Neutrophil (primary cell): ENCODE data around the gene ARVCF.

Experiments
- H3K27ac ChIP-seq: fragments of 200-600 bp; sonication (generic); 2 replicates; pipeline ENCODE4 v1.5.1; 2016; ENCODE audit warnings: mild to moderate bottlenecking, moderate library complexity
- H3K27me3 ChIP-seq: fragments of 200-600 bp; sonication (generic); 2 replicates; pipeline ENCODE4 v1.6.0; 2016; ENCODE audit warnings: mild to moderate bottlenecking
- H3K36me3 ChIP-seq: fragments of 200-600 bp; sonication (generic); 2 replicates; pipeline ENCODE4 v1.5.1; 2017
- H3K4me1 ChIP-seq, 2 experiments: fragments of 200-600 bp in 1 of 2; sonication (generic) in 1 of 2; 1 replicate in 1 of 2; 2 replicates in 1 of 2; pipeline versions ENCODE4 v1.5.1 to v1.6.1; 2013 to 2016; ENCODE audit warnings: low read depth in 1 of 2, low read length in 1 of 2, mild to moderate bottlenecking in 1 of 2, moderate library complexity in 1 of 2; ENCODE audit not compliant: control insufficient read depth in 1 of 2, insufficient read depth in 1 of 2
- H3K4me3 ChIP-seq, 2 experiments: fragments of 200-600 bp in 1 of 2; sonication (generic) in 1 of 2; 1 replicate in 1 of 2; 2 replicates in 1 of 2; pipeline ENCODE4 v1.5.1; 2013 to 2016; ENCODE audit warnings: low read depth in 1 of 2, low read length in 1 of 2, mild to moderate bottlenecking in 1 of 2, moderate library complexity in 1 of 2
- H3K9me3 ChIP-seq: fragments of 200-600 bp; sonication (generic); 2 replicates; pipeline ENCODE4 v1.5.1; 2016
- CTCF ChIP-seq: fragments of 200-600 bp; sonication (generic); IDR thresholded peaks from 2 replicates; pipeline ENCODE4 v1.5.1; 2016; ENCODE audit warnings: antibody characterized with exemption

Gene ARVCF

GRCh38 chr22:20013382-20013871, 3.2 kb downstream of the ARVCF start:
- TF ChIP-seq CTCF = no peak
- H3K4me3 ChIP-seq = no peak overlapping the region

GRCh38 chr22:20012741-20013331, 3.8 kb downstream of the ARVCF start:
- no peak overlapping the region for H3K4me3 ChIP-seq
- H3K27me3 ChIP-seq = peaks cover 47% of the 10 kb centered on the region
- H3K36me3 ChIP-seq = no peaks in the 10 kb centered on the region
- no peak for TF ChIP-seq CTCF
- H3K4me1 ChIP-seq = peaks cover 14 to 16% of the 10 kb centered on the region in 2 experiments
- H3K9me3 ChIP-seq = no peaks in the 10 kb centered on the region
- no peak overlapping the region for H3K27ac ChIP-seq

More at GRCh38 chr22:20013382-20013871, 3.2 kb downstream of the ARVCF start:
- Histone ChIP-seq H3K27me3 (peaks cover 53% of the 10 kb centered on the region), H3K4me1 (peaks cover 14 to 16% of the 10 kb centered on the region in 2 experiments), H3K9me3 (no peaks in the 10 kb centered on the region), H3K36me3 (no peaks in the 10 kb centered on the region), H3K27ac (no peak overlapping the region)

GRCh38 chr22:20011993-20012740, 4.5 kb downstream of the ARVCF start:
- H3K4me3 ChIP-seq = no peak overlapping the region
- no peaks in the 10 kb centered on the region for H3K36me3 ChIP-seq
- peaks cover 41% of the 10 kb centered on the region for H3K27me3 ChIP-seq
- TF ChIP-seq CTCF = no peak
- H3K9me3 ChIP-seq = no peaks in the 10 kb centered on the region
- peaks cover 10 to 13% of the 10 kb centered on the region in 2 experiments for H3K4me1 ChIP-seq
- no peak overlapping the region for H3K27ac ChIP-seq

GRCh38 chr22:20011123-20011992, 5.3 kb downstream of the ARVCF start:
- Histone ChIP-seq H3K4me3 (no peak overlapping the region), H3K36me3 (no peaks in the 10 kb centered on the region), H3K27ac (no peak overlapping the region), H3K27me3 (peaks cover 34% of the 10 kb centered on the region), H3K4me1 (peaks cover 6 to 8% of the 10 kb centered on the region in 2 experiments), H3K9me3 (no peaks in the 10 kb centered on the region)
- TF ChIP-seq CTCF = no peak

GRCh38 chr22:20010307-20011122, 6.1 kb downstream of the ARVCF start:
- Histone ChIP-seq H3K27ac (no peak overlapping the region), H3K36me3 (no peaks in the 10 kb centered on the region), H3K27me3 (peaks cover 25% of the 10 kb centered on the region), H3K4me1 (no peaks in the 10 kb centered on the region), H3K9me3 (no peaks in the 10 kb centered on the region), H3K4me3 (no peak overlapping the region)
- TF ChIP-seq CTCF = no peak
